K562 (cell line): ENCODE results near the gene POLN.

Experiments
- IRF2 ChIP-seq: sonication (generic); formaldehyde crosslinking; IDR thresholded peaks from 2 replicates; pipeline ENCODE4 v1.8.1; 2022; ENCODE audit warnings: mild to moderate bottlenecking, missing genetic modification reagents
- RFX5 ChIP-seq: IDR thresholded peaks from 2 replicates; pipeline ENCODE4 v1.6.1; 2011; ENCODE audit warnings: low read depth, mild to moderate bottlenecking, improper control_type of control experiment, low read length
- TBP ChIP-seq: optimal IDR thresholded peaks from 2 replicates; pipeline ENCODE3; 2011; ENCODE audit warnings: low read depth, low read length, improper control_type of control experiment

- TF ChIP-seq IRF2 (CRISPR knock-in tag) (no peak), TBP (no peak), RFX5 (no peak)
These were observed 14.3 kb upstream of the POLN start for GRCh38 chr4:2256156-2256731.
